Liver (tissue), 9 donors: ENCODE results near the gene ACSF2. TPM values are rescaled to one million over a fixed set of nuclear protein-coding genes. Genes with fewer than 3 reads are reported as not detected.
A peak's percentile ranks its signal among the peaks of the same experiment; 100 is the strongest.

Experiments used
- DNase-seq: peaks from one replicate; pipeline ENCODE4 v3.0.0-alpha.2; 2017; ENCODE audit warnings: low spot score
- H3K27ac ChIP-seq, 2 donors: one replicate each; pipeline ENCODE4 v1.7.0; 2013; ENCODE audit warnings: inconsistent platforms in 2 of 2, low read length in 2 of 2, control low read depth in 1 of 2, low read depth in 1 of 2, mild to moderate bottlenecking in 1 of 2
- H3K27me3 ChIP-seq, 4 donors: one replicate each; pipeline versions ENCODE4 v1.6.1 to v1.7.0; 2013; ENCODE audit warnings: low read length in 3 of 4, inconsistent platforms in 1 of 4, mild to moderate bottlenecking in 1 of 4, moderate library complexity in 1 of 4; ENCODE audit not compliant: control insufficient read depth in 4 of 4, insufficient read depth in 4 of 4
- H3K36me3 ChIP-seq, 4 donors: one replicate each; pipeline versions ENCODE4 v1.6.1 to v1.7.0; 2013; ENCODE audit warnings: low read length in 3 of 4, mild to moderate bottlenecking in 3 of 4, low read depth in 1 of 4, moderate library complexity in 1 of 4; ENCODE audit not compliant: control insufficient read depth in 4 of 4, insufficient read depth in 3 of 4
- H3K4me1 ChIP-seq, 4 donors: one replicate each; pipeline versions ENCODE4 v1.6.1 to v1.7.0; 2013; ENCODE audit warnings: low read length in 3 of 4, mild to moderate bottlenecking in 3 of 4, moderate library complexity in 1 of 4; ENCODE audit not compliant: control insufficient read depth in 4 of 4, insufficient read depth in 4 of 4
- H3K4me3 ChIP-seq, 3 donors: one replicate each; pipeline versions ENCODE4 v1.6.1 to v1.7.0; 2013; ENCODE audit warnings: low read length in 3 of 3, control low read depth in 1 of 3, low read depth in 1 of 3, mild to moderate bottlenecking in 1 of 3
- H3K9ac ChIP-seq, 2 donors: one replicate each; pipeline ENCODE4 v1.7.0; 2013; ENCODE audit warnings: low read length in 2 of 2, mild to moderate bottlenecking in 2 of 2, moderate library complexity in 2 of 2, control low read depth in 1 of 2, low read depth in 1 of 2
- H3K9me3 ChIP-seq, 4 donors: one replicate each; pipeline versions ENCODE4 v1.6.1 to v1.7.0; 2013; ENCODE audit warnings: low read length in 3 of 4; ENCODE audit not compliant: control insufficient read depth in 4 of 4
- CTCF ChIP-seq: fragments of 150-350 bp; IDR thresholded peaks from 2 replicates; pipeline ENCODE4 v1.5.1; 2017; ENCODE audit warnings: improper control_type of control experiment, low read depth, low read length; ENCODE audit not compliant: missing input control
- EGR1 ChIP-seq, 2 donors: IDR thresholded peaks; 2 replicates each; pipeline ENCODE4 v1.6.1; 2016 to 2018; ENCODE audit warnings: antibody characterized with exemption in 2 of 2, low read depth in 2 of 2
- FOXA2 ChIP-seq: IDR thresholded peaks from 2 replicates; pipeline ENCODE4 v1.6.1; 2016; ENCODE audit warnings: antibody characterized with exemption
- GABPA ChIP-seq, 2 donors: IDR thresholded peaks in 1 of 2; conservative IDR thresholded peaks in 1 of 2; 2 replicates each; pipeline ENCODE4 v1.6.1; 2016; ENCODE audit warnings: antibody characterized with exemption in 2 of 2, mild to moderate bottlenecking in 1 of 2, moderate library complexity in 1 of 2
- HNF4A ChIP-seq, 2 donors: conservative IDR thresholded peaks; 2 replicates each; pipeline ENCODE4 v1.6.1; 2016; ENCODE audit warnings: antibody characterized with exemption in 2 of 2, mild to moderate bottlenecking in 2 of 2
- HNF4G ChIP-seq: IDR thresholded peaks from 2 replicates; pipeline ENCODE4 v1.6.1; 2016; ENCODE audit warnings: antibody characterized with exemption
- JUND ChIP-seq, 2 donors: IDR thresholded peaks; 2 replicates each; pipeline ENCODE4 v1.6.1; 2016; ENCODE audit warnings: antibody characterized with exemption in 2 of 2
- MAX ChIP-seq: IDR thresholded peaks from 2 replicates; pipeline ENCODE4 v1.6.1; 2016; ENCODE audit warnings: antibody characterized with exemption
- NR2F2 ChIP-seq: IDR thresholded peaks from 2 replicates; pipeline ENCODE4 v1.6.1; 2016; ENCODE audit warnings: antibody characterized with exemption
- RAD21 ChIP-seq, 2 donors: IDR thresholded peaks; 2 replicates each; pipeline ENCODE4 v1.6.1; 2016; ENCODE audit warnings: antibody characterized with exemption in 2 of 2, mild to moderate bottlenecking in 2 of 2
- RXRA ChIP-seq, 2 donors: IDR thresholded peaks; 2 replicates each; pipeline ENCODE4 v1.6.1; 2017 to 2018; ENCODE audit warnings: antibody characterized with exemption in 2 of 2, mild to moderate bottlenecking in 1 of 2
- YY1 ChIP-seq: IDR thresholded peaks from 2 replicates; pipeline ENCODE4 v1.6.1; 2016; ENCODE audit warnings: antibody characterized with exemption, mild to moderate bottlenecking
- ZBTB33 ChIP-seq: IDR thresholded peaks from 2 replicates; pipeline ENCODE4 v1.6.1; 2016; ENCODE audit warnings: antibody characterized with exemption
- WGBS: extraction: QIAGEN DNeasy Blood & Tissue Kit; methylation state at CpG from one replicate; pipeline ENCODE4 v1.1.7; 2013; 5-methylcytosine and 5-hydroxymethylcytosine counted together
- polyA plus RNA-seq, 2 donors: library from polyadenylated mRNA; stranded (reverse) in 1 of 2; unstranded in 1 of 2; fragments of 200-250 nt in 1 of 2; fragments of >200 nt in 1 of 2; fragmentation: Nextera tagmentation in 1 of 2; extraction: Ambion mirVana in 1 of 2; gene quantifications; one replicate each; pipeline versions ENCODE4 v1.2.1 to v1.2.3, GENCODE V29; 2013 to 2015
- total RNA-seq, 2 donors: library from RNA; depleted of rRNA; stranded (reverse); fragments of >200 nt; gene quantifications; one replicate each; pipeline ENCODE4 v1.2.3, GENCODE V29; 2014
- donor health status: healthy.
- donor health status: healthy.
- donor health status: healthy.
- donor health status: healthy.
- donor health status: healthy.

Gene ACSF2
- total and polyA plus RNA-seq, 4 donors = 18.9 to 34.3 (median 21.1) TPM

GRCh38 chr17:50477976-50478375 is 52.0 kb downstream of the ACSF2 start (continued):
- no peak for TF ChIP-seq HNF4G
- TF ChIP-seq RAD21 (IDR thresholded peaks at IDR 0.05) = no peak
- no peak for TF ChIP-seq CTCF
- no peak for TF ChIP-seq HNF4A (conservative IDR thresholded peaks at IDR 0.05)
- no peak for TF ChIP-seq NR2F2

- no peaks in the 10 kb centered on the region for H3K9me3 ChIP-seq
- H3K4me3 ChIP-seq = peak within 1 kb of the TSS; percentile 70 to 82 (median 80)
- peak within 1 kb of the TSS; percentile 36 to 91 for H3K9ac ChIP-seq
- peaks cover 0 to 3% (median 3%) of the 10 kb centered on the region in 4 donors for H3K36me3 ChIP-seq
- TF ChIP-seq JUND (IDR thresholded peaks at IDR 0.05) (no peak), HNF4A (conservative IDR thresholded peaks at IDR 0.05) (peak; percentile 16 to 18), HNF4G (no peak), RXRA (IDR thresholded peaks at IDR 0.05) (peak in 1 of 2 donors; percentile 25), YY1 (no peak), EGR1 (IDR thresholded peaks at IDR 0.05; ENCODE audit: low read depth in 2 of 2) (peak in 1 of 2 donors; percentile 26), ZBTB33 (no peak), RAD21 (IDR thresholded peaks at IDR 0.05) (peak; percentile 48 to 68), MAX (no peak), CTCF (peak; percentile 81), GABPA (IDR thresholded peaks at IDR 0.05 in 1 of 2, conservative IDR thresholded peaks at IDR 0.05 in 1 of 2) (peak in 1 of 2 donors; percentile 70), FOXA2 (no peak)
- WGBS = 1% methylated on average over 75 of the region's 75 CpGs
- H3K27ac ChIP-seq = peak within 1 kb of the TSS; percentile 91 to 95
- no peaks in the 10 kb centered on the region for H3K27me3 ChIP-seq
- DNase-seq = peak; percentile 83
- H3K4me1 ChIP-seq = peaks cover 7 to 71% (median 55%) of the 10 kb centered on the region in 4 donors
These were observed 52.7 kb downstream of the ACSF2 start, which contains the start of gene RSAD1 for GRCh38 chr17:50478391-50479381. RSAD1 (plus strand) TSS chr17:50478860; CDS start chr17:50478885, 25 bp downstream.
